NCI-H446 (cell line): ENCODE data around the gene EXOC2.
"Not testable (repeated sequence)": the region's sequence is repeated elsewhere in the genome, so short reads cannot be mapped to it uniquely, and the experiment has no call there.

Experiments used
- DNase-seq, 2 experiments: peaks; one replicate each; lab custom pipeline; 2025; lab: John Stamatoyannopoulos, UW

EXOC2 gene

DNA sequence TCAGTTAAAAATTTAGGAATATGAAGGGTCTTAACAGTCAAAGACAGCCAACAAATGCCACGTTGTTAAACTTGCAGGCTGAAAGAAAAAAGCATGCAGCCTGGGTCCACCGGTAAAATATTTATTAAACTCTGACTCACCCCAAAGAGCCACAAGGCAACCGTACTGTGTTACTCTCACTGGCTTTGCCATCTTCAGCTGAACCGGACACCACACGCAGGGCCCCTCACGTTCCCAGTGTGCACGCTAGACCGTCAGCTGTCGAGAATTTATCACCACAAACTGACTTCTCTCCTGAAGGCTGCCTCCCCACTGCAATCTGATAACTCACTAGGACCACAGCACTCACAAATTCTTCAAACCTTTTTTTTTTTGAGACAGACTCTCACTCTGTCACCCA, 66.7 kb downstream of the EXOC2 start:
- DNase-seq: no peak

DNA sequence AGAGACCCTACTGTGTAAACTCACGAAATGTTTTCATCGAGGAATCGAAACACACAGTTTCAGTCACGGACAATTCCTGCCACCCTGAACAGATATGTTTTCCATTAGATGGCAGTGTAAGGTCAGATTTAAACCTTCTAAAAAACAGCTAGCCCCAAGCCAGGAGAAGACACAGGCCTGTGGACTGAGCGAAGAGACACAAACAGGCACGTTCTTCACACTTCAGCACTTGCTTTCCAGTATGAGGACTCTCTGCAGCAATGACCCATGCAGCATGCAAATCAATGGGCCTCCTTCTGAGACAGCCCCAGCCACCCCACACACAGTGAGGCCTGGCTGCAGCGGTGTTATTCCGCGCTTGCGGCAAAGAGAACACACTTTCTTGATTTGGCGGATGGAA, 68.0 kb downstream of the EXOC2 start:
- DNase-seq: no peak

DNA sequence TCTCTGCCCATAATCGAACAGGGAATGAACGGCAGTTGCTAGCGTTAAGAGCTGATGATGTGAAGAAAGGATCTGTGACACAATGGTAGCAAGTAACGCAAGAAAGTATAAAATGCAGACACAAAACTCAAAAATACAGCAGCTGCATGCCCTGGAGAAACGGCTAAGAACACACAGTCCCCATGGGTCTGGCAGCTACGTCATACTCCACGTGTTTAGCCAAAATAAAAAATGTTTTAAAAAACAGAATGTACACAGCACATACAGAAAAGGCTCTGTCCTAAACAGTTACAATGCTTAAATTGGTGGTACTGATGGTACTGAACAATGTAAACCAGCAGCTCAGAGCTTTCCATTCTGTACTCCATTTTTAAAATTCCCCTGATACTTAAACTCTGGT, 70.5 kb downstream of the EXOC2 start:
- no peak for DNase-seq

DNA sequence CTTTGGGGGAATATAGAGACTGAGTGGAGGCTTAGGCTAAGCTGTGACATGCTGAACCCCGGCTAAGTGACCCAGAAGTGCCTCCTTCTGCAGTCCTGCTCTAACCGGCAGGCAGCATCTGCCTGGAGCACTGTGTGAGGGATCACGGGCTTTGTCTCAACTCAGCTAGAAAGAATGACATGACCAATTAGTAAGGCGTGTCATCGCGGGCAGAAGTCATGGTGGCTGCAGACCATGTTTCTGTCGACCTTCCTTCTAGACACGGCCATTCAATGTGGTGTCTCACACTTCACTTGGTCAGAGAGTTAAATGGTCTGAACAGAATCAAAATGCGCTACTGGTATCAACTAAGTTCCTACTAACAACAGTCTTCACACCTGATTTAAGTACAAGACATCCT, 71.0 kb downstream of the EXOC2 start:
- no peak for DNase-seq

DNA sequence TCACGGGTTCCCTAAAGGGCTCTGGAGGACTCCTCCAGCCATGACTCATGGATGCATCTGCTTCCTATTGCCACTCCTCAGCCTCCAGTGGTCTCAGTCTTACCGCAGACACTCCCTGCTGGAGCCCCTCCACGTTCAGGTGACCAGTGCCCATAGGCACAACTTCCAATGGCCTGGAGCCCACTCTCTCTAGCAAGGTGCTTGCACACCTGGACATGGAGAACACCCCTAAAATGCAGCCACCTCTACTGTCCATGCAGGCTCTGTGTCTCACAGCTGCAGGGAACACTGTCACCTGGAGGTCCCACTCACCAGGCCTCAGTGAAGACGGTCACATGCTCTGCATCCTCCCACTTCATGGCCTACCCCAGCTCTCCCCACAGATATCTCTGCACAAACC, 72.0 kb downstream of the EXOC2 start:
- no peak for DNase-seq

DNA sequence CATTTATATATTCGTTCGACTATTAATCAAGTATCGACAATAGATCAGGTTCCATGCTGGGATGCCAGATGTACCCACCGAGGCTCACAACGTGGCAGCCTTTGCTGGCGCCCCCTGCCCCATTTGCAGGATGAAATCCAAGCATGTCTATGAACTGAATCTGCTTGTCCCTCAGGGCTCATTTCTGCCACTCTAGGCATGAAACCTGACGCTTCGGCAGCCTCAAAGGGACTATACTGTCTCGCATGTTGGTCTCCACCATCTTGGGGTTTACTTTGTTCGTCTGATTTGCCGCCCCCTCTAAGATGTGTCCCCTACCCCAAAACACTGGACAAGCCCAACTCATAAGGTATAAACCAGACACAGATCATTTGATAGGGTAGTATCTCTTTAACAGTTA, 72.8 kb downstream of the EXOC2 start:
- no peak for DNase-seq

DNA sequence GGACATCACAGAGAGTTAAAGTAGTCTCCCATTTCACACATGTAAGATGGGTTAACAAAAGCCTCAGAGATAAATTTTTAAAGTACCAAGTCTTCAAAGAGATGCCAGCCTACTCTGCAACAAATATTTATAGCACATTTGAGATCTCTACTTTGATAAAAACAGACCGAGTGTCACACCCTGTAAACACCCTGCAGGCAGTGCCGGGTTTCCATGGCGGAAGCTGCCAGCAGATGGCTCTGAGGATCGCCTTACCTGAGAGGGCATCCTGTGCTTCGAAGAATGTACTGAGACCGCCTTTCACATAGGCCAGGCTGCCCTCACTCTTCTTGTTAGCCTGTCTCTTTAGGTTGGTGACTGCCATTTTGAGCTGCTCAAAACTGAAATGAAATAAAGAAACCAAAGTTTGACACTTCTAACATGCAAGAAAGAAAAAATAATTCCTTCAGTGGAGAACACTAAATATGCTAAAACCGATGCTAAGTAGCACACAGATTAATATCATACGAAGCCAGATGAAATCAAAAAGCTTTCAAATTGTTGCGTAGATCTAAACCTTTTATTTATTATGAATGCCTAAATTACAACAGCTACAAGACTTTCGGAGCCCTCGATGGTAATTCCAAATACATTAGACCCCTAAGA, 75.4 kb downstream of the EXOC2 start:
- no peak for DNase-seq

DNA sequence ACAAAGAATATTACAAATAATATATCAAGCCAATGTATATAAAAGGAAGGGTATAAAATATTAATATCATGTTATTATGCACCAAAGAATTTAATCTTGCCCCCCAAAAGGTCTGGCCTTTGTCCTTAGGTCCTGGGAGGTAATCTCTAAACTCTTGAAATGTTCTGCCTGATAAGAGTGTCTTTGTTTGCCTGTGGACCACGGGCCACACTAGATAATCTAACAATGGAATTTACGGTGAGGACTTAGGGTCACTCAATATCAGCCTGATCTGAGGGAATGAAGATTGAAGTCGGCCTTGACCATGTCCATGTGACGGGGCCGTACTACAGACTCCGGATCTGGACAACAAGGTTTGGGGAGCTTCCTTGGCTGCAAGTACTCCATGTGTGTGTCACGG, 79.0 kb downstream of the EXOC2 start:
- no peak for DNase-seq

DNA sequence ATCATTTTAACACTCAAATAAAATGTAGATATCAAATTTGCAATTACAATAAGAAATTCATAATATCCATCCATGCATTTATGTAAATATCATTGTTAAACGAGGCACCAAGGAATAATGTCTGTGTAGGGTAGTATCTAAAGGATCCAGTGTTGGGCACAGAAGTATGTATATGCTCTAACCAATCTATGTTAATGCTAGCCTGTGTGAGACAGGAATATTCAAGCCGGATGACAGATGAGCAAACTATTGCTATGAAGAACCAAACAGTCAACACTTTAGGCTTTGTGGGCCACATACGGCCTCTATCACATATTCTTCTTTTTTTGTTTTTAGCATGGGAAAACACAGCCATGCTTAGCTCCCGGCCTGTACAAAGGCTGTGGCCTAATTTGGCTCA, 81.0 kb downstream of the EXOC2 start:
- no peak for DNase-seq

DNA sequence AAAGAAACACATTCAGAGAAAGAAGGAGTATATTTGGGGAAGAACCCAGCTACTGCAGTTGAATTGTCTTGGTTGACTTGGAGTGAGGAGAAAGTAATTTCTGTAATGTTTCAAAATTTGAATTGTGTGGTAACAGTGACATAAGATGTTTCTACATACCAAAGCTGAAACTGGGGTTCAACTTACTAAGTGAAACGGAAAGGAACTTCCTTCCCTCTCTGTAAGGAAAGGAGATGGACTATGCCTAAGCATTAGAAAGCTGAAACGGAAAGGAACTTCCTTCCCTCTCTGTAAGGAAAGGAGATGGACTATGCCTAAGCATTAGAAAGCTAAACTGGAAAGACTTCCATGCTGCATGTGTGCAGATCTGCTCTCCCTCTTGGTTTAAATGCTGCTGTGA, 82.1 kb downstream of the EXOC2 start:
- no peak for DNase-seq

DNA sequence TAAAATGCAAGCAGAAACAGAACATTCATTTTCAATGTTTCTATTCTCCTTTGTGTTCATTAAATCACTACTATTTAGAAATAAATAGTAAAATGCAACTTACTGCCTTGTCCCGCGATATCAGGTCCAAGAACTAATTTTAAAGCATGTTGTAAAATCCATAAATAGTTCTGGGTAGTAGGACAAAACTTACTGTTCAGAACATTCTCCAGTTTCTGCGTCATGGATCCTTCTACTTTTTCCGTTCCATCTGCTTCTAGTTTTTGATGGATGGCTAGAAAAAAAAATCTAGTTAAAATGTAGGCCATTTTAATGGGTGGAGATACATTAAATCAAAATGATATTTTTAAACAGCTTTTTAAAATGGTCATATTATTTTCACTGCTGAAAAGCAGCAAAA, 83.0 kb downstream of the EXOC2 start:
- no peak for DNase-seq

DNA sequence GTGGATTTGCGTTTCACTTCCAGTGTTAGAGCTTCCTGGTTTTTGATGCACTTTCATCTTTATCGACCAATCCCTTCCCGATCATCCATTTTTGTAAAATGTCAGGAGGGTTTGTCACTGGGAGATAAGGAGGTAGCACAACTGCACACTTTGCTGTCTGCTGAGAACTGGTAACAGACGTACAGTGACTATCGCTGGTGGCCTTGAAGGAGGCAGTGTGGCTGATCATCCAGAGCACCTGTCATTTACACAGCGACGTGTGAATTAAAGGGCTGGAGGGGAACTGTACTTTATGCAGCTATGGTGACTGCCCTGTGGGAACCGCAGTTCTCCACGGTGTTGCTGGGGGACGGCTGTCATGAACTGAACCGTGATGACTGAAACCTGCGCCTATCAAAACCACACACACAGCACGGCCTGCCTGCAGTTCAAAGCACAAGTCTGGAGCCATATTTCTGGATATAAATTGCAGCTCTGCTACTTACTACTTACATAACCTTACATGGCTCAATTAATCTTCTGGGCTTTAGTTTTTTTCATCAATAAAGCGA, 86.0 kb downstream of the EXOC2 start:
- no peak for DNase-seq

DNA sequence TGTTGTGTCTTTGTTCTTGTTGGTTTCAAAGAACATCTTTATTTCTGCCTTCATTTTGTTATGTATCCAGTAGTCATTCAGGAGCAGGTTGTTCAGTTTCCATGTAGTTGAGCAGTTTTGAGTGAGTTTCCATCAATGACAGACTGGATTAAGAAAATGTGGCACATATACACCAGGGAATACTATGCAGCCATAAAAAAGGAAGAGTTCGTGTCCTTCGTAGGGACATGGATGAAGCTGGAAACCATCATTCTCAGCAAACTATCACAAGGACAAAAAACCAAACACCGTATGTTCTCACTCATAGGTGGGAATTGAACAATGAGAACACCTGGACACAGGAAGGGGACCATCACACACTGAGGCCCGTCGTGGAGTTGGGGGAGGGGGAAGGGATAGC, 87.0 kb downstream of the EXOC2 start:
- not testable (repeated sequence) for DNase-seq

DNA sequence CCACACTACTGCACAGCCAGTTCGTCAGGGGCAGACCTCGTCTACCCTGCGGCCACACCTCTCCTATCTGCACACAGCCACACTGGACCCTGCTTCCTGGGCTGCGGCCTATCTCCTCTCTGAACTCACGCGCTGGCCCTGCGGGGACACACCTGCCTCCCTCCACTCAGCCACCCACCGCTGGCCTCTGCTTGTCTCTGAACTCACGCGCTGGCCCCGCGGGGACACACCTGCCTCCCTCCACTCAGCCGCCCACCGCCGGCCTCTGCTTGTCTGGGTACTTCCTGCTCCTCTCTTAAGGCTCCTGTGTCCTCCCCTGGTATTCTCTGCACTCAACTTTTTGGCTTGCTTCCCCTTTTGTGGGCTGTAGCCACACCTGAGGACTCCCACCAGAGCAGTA, 88.4 kb downstream of the EXOC2 start:
- DNase-seq: no peak

DNA sequence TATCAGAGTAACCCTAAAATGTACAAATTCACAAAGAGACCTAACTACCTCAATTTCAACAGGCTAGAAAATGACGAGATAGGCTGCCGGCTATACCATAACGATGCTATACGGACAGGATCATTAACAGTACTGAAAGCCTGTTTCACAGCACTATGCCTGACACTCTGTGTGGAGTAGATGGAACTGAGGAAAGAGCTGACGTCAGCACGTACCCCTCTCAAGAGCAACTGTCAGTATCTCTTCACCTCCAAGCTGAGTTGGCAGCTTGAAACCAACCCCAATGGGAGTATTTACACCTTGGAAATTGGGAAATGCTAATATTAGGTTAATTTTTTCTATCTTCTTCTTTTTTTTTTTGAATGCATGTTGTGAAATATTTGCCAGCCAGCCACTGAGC, 89.7 kb downstream of the EXOC2 start:
- DNase-seq: no peak

DNA sequence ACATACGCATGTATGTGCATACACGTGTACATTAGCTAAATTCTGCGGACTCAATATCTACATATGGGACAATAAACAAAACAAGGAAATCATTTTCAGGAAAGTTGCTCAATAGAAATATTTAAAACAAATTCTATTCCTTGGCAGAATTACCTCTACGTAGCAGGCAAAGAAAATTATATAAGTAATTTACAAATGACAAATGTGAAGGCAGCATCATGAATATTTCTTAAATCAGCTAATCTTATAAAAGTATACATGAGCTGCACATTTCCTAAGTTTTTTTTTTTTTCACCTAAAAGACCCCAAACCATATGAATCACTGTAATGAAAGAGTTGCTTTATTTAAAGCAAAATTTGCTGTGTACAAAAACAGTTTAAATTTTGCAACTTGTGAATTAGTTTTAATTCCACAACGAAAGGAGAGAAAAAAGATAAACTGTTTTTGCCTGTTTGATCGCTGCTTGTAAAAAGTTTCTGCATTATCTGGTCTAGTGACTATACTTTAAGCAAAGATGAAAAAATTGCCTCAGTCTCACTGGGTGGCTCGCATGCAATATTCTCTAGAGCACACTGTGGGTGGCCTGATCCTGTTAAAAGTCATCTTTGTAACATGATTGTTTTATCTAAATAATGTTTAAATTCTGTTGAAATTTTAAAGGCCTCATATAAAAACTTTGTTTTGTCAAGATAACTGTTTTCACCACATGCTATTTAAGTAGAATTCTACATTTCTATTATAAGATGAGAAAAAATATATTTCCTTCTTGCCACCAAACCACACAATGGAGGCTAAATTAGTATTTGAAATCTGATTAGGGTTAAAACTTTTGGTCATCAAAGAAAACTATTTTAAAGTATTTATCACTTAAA, 93.1 kb downstream of the EXOC2 start:
- DNase-seq: no peak

DNA sequence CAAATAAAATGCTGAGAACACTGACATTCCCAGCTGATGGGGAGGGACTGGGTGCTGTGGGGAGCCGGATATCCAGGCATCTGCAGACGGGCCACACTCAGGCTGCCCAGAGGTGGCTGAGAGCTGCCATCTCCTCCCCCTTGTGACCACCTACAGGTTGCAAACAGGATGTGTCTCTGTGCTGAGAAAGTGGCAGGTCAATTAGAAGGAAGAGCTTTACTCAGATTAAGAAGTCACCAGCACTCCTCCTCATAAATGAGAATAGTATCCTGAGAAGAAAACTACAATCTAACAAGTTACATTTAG, 99.1 kb downstream of the EXOC2 start:
- DNase-seq: no peak

DNA sequence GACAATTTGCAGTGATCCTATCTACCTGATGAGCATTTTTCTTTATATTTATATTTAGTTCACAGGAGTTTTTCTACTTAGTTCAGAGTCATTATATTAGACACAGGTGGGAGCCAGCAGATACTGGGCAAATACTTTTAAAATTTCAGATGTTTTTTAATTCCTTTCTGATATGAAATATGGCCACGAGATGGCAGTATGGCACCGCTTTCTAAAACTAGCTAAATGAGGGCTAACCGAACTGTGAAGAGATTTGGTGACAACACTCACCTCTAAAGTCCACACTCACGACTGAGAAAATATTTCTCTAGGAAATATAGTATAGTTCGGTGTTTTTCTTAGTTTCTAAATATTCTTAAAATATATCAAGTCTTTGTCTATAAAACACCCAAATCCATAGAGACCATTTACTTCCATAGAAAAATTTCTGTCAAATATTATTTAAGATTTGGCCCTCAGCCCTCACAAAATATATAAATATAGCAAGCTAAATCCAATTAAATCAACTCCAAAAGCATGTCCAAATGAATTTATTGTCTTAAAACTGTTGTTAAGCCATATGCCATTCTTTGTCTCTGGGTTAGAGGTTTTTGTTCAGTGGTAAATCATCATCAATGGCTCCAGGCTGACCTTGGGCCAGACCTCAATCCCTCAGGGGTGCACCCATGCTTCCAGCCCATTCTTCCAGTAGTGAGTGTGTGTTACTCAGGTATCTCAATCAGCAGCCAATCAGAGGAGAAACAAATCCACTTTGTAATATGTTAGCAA, 99.6 kb downstream of the EXOC2 start:
- DNase-seq: peak; percentile 48 to 72

DNA sequence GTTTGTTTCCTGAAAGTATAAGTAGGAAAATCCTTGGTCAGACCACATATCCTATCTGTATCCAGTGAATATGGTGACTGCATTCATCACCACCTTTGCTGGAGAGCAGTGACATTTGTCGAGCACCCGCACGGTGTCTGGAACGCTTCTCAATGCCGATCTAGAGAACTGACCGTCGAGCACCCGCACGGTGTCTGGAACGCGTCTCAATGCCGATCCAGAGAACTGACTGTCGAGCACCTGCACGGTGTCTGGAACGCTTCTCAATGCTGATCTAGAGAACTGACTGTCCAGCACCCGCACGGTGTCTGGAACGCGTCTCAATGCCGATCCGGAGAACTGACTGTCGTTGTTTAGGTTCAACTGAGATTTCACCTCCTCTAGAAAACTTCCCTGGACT, 103.8 kb downstream of the EXOC2 start:
- DNase-seq: no peak

DNA sequence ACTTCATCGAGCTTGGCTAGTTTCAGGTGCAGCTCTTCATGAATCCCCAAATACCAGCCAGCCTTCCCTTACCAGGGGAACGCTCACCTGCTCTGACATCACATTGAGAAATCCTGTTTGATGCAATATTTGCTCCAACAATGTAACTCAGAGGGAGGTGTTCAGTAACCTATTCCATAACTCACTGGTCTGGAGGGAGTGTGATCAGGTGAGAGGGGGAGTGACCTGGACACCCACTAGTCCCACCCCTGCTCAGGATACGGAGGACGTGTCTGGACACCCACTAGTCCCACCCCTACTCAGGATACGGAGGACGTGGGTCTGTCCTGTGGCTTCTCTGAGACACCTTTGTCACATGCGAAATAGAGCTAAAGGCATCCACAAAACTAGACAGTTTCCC, 106.4 kb downstream of the EXOC2 start:
- no peak for DNase-seq

DNA sequence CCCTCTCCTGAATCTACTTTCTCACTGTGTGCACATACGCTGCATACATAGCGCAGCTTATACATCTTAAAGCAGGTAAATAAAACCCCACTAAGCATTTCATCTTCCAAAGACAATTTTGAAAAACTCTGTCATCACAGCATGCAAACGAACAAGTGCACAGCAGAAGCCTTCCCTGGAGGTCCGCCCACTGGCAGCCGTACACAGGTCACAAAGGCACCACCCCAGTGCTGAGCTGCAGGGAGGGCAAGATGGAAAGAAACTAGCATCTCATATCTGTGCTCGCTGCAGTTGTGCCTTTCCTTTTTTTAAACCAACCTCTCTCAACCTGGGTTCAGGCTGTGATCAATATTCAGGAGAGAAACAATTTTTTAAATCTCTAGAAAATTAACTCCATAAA, 109.3 kb downstream of the EXOC2 start:
- no peak for DNase-seq

DNA sequence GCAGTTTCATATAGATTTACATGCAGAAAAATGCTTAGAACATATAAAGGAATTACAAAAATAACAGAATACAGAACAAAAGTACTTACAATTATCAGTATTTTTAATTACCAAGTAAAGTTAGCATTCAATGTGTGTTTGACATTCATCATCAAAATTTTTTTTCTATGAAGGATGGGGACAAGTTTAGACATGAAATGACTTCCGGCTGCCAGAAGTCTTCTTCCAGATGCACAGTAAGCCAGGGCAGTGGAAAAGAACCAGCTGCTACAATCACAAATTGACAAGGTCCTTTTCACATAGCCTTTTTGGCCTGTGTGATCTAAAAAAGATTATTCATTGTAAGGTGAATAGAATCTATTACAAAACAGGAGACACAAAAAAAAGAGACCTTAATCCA, 109.8 kb downstream of the EXOC2 start:
- DNase-seq: no peak

DNA sequence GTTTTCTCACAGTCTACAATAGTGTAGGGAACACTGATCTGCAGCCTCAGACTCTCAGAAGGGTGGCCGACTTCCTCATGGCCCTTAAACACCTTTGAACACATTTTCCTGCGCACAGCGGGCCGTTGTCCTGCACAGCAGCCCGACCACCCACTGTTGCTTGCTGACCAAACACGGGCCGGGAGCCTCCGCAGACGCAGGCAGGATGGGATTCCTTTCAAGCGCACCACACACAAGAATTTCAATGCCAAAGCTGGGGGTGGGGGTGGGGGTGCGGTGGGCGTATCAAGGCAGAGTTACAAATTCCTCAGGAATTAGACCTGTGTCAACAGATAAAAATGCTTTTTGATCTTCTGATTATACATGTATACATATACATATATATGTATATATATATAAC, 110.6 kb downstream of the EXOC2 start:
- DNase-seq: no peak
